Left lobe of liver (tissue), 2 donors: ENCODE results near the gene TTLL6. TPM values are rescaled to one million over a fixed set of nuclear protein-coding genes. Genes with fewer than 3 reads are reported as not detected.
"Not testable (repeated sequence)": the region's sequence is repeated elsewhere in the genome, so short reads cannot be mapped to it uniquely, and the experiment has no call there.

Experiments
- ATAC-seq: fragments of 200-7000 bp; cut with Tn5 transposase; one replicate; pipeline ENCODE4 v1.9.1; 2020; ENCODE audit warnings: mild to moderate bottlenecking, moderate library complexity
- DNase-seq: peaks from one replicate; pipeline ENCODE4 v3.0.0-alpha.2; 2020; ENCODE audit warnings: low spot score
- total RNA-seq: library from RNA; stranded (reverse); gene quantifications from one replicate; pipeline ENCODE4 v1.2.1, GENCODE V29; 2021
- donor health status: DM: no; HTN: no; CAD: no; lungs with moderate emphysema.
- donor health status: DM: no; HTN: yes; CAD: no.

The TTLL6 gene
- total RNA-seq, 1 donor from 2014 or later = not detected

- ATAC-seq (no peak), DNase-seq (no peak)
Measured at GRCh38 chr17:48726114-48726915, 90.7 kb downstream of the TTLL6 start.

GRCh38 chr17:48725288-48726064 is 91.6 kb downstream of the TTLL6 start:
- DNase-seq = no peak

GRCh38 chr17:48725004-48725287 is 92.1 kb downstream of the TTLL6 start:
- no peak for DNase-seq
- ATAC-seq = no peak

More at GRCh38 chr17:48725288-48726064, 91.6 kb downstream of the TTLL6 start:
- ATAC-seq = no peak

GRCh38 chr17:48724251-48725003 is 92.6 kb downstream of the TTLL6 start:
- peak; percentile 91 for ATAC-seq
- DNase-seq = peak; percentile 78

GRCh38 chr17:48723423-48724250 is 93.4 kb downstream of the TTLL6 start:
- DNase-seq (no peak), ATAC-seq (no peak)

GRCh38 chr17:48722915-48723422 is 94.1 kb downstream of the TTLL6 start, which contains the start of gene PRAC2:
Gene PRAC2 (plus strand): TSS chr17:48723185. CDS start chr17:48724411, 1,226 bp downstream.
- no peak for DNase-seq
- ATAC-seq = no peak

- DNase-seq = no peak
- ATAC-seq = no peak
Measured at GRCh38 chr17:48722201-48722907, 94.7 kb downstream of the TTLL6 start, which contains the start of gene PRAC1. Gene PRAC1 (minus strand): TSS chr17:48722518. CDS start chr17:48722392, 126 bp downstream.

GRCh38 chr17:48721009-48721402 is 96.0 kb downstream of the TTLL6 start:
- ATAC-seq (no peak), DNase-seq (no peak)

- ATAC-seq (no peak), DNase-seq (no peak)
Measured at GRCh38 chr17:48720266-48721008, 96.6 kb downstream of the TTLL6 start.

- ATAC-seq = no peak
- no peak for DNase-seq
Measured at GRCh38 chr17:48719642-48720265, 97.3 kb downstream of the TTLL6 start.

GRCh38 chr17:48718761-48719641 is 98.0 kb downstream of the TTLL6 start:
- DNase-seq (no peak), ATAC-seq (no peak)

- no peak for ATAC-seq
Measured at GRCh38 chr17:48718227-48718760, 98.7 kb downstream of the TTLL6 start.

GRCh38 chr17:48717367-48718226 is 99.4 kb downstream of the TTLL6 start:
- DNase-seq (no peak), ATAC-seq (no peak)

More at GRCh38 chr17:48718227-48718760, 98.7 kb downstream of the TTLL6 start:
- no peak for DNase-seq

- ATAC-seq, DNase-seq: not testable (repeated sequence)
Measured at GRCh38 chr17:48716549-48716948, 100.5 kb downstream of the TTLL6 start.

- no peak for ATAC-seq
Measured at GRCh38 chr17:48715496-48716399, 101.3 kb downstream of the TTLL6 start.

More at GRCh38 chr17:48715496-48716399, 101.3 kb downstream of the TTLL6 start:
- DNase-seq = no peak
